ENCODE data around the gene KATNIP. TPM values are rescaled to one million over a fixed set of nuclear protein-coding genes. Genes with fewer than 3 reads are reported as not detected.

The KATNIP gene
- total and polyA plus RNA-seq, 2 of the 13 experiments (the other 11 are each of a cell fraction or from before 2014, with no cell fraction given) = 9.7 to 12.0 TPM

DNA sequence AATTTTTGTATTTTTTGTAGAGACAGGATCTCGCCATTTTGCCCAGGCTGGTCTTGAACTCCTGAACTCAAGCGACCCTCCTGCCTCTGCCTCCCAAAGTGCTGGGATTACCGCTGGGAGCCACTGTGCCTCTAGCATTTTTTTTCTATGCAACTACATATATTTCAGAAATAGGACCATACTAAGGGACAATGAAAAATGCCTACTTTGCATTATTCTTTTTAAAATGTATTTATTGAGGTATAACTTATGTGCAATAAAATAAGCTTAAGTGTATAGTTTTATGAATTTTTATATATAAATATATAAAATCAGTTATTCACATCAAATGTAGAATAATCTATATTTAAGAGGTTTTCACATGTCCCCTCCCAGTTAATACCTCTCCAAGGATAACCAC is 38.1 kb downstream of the KATNIP start:
- CTCF ChIA-PET (ENCODE audit: low intra/inter-chr PET ratio, low total read pairs) = no interaction called here
- no peaks in the 10 kb centered on the region for H4K20me1 ChIP-seq (ENCODE audit: insufficient read depth, low read length)
- BruUV-seq (replicated peaks) = no TSS peak
- DNase-seq (ENCODE audit: low spot score) (no peak), ATAC-seq (no peak), FAIRE-seq (no peak)
- TF ChIP-seq CENPT (CRISPR knock-in tag; IDR thresholded peaks at IDR 0.05; ENCODE audit: low read depth) (no peak), MAFF (IDR thresholded peaks at IDR 0.05; ENCODE audit: low read depth, low read length) (peak; percentile 81), MAFK (conservative IDR thresholded peaks at IDR 0.05 in 1 of 2, IDR thresholded peaks at IDR 0.05 in 1 of 2; ENCODE audit: low read length in 2 of 2) (peak; percentile 80 to 89)
- H3K4me3 ChIP-seq (replicated peaks in 1 of 3; ENCODE audit: insufficient read depth in 1 of 3, low read depth in 2 of 3, low read length in 3 of 3) = no peak overlapping the region
- H3K36me3 ChIP-seq (replicated peaks in 1 of 2; ENCODE audit: control insufficient read depth in 1 of 2, insufficient read depth in 2 of 2, low read length in 2 of 2) = peaks cover 0 to 2% of the 10 kb centered on the region in 2 experiments; a peak in 1 of 5 replicates
- H2AFZ ChIP-seq (ENCODE audit: low read length) = no peak overlapping the region
- H3K9me3 ChIP-seq (ENCODE audit: low read length) = no peaks in the 10 kb centered on the region
- no peak overlapping the region for H3K9ac ChIP-seq (ENCODE audit: insufficient read depth, low read depth, low read length)
- no peaks in the 10 kb centered on the region for H3K27me3 ChIP-seq (ENCODE audit: control insufficient read depth in 1 of 2, insufficient read depth in 2 of 2, low read length in 2 of 2)
- no peaks in the 10 kb centered on the region for H3K79me2 ChIP-seq (ENCODE audit: insufficient read depth, low read length)
- no peaks in the 10 kb centered on the region for H3K4me1 ChIP-seq (ENCODE audit: insufficient read depth, low read length)
- H3K4me2 ChIP-seq (ENCODE audit: low read depth, low read length) = no peak overlapping the region
- H3K27ac ChIP-seq (ENCODE audit: extremely low read length, insufficient read depth, low read length) = no peak overlapping the region
- WGBS (ENCODE audit: low lambda C conversion rate) = 96% methylated on average over 3 of the region's 3 CpGs
- POLR2A ChIA-PET = interaction anchor here (1.0 kb wide), 1 partner anchor 9 kb away, joined by 4 read pairs; no protein-coding TSS in a partner anchor
- intact Hi-C loops (cut with micrococcal nuclease; ENCODE audit: unreplicated experiment) = no loop called here
- in situ Hi-C loops (cut with HindIII; ENCODE audit: extremely low pct_ligation_motif_present, low pct_unique_long_range_greater_than_20kb) = no loop called here

DNA sequence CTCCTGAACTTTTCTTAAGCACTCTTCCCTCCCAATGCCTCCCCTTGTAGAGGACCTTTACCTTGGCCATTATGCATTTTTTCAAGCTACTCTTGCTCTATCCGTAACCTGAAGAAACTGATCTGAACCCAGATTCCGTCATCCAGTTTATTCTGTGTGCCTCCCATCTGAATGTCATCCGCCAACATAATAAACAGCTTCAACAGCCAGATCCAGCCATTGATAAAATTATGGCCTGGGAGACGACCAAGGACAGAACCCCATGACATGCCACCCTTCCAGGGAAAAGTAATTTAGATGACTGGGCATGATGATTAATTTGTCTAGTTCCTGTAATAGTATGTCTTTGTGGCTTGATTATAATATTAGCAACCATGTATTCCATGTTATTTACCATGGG is 41.9 kb downstream of the KATNIP start:
- H3K9ac ChIP-seq (ENCODE audit: insufficient read depth, low read depth, low read length) = no peak overlapping the region
- ChIA-PET POLR2A (interaction anchor here (1.0 kb wide), 1 partner anchor 42 kb away, joined by 5 read pairs; the partner anchor contains the start of genes GTF3C1 and KATNIP), CTCF (ENCODE audit: low intra/inter-chr PET ratio, low total read pairs) (no interaction called here)
- no peak for TF ChIP-seq RORA (CRISPR knock-in tag; IDR thresholded peaks at IDR 0.05)
- TF ChIP-seq, protein P1, sequence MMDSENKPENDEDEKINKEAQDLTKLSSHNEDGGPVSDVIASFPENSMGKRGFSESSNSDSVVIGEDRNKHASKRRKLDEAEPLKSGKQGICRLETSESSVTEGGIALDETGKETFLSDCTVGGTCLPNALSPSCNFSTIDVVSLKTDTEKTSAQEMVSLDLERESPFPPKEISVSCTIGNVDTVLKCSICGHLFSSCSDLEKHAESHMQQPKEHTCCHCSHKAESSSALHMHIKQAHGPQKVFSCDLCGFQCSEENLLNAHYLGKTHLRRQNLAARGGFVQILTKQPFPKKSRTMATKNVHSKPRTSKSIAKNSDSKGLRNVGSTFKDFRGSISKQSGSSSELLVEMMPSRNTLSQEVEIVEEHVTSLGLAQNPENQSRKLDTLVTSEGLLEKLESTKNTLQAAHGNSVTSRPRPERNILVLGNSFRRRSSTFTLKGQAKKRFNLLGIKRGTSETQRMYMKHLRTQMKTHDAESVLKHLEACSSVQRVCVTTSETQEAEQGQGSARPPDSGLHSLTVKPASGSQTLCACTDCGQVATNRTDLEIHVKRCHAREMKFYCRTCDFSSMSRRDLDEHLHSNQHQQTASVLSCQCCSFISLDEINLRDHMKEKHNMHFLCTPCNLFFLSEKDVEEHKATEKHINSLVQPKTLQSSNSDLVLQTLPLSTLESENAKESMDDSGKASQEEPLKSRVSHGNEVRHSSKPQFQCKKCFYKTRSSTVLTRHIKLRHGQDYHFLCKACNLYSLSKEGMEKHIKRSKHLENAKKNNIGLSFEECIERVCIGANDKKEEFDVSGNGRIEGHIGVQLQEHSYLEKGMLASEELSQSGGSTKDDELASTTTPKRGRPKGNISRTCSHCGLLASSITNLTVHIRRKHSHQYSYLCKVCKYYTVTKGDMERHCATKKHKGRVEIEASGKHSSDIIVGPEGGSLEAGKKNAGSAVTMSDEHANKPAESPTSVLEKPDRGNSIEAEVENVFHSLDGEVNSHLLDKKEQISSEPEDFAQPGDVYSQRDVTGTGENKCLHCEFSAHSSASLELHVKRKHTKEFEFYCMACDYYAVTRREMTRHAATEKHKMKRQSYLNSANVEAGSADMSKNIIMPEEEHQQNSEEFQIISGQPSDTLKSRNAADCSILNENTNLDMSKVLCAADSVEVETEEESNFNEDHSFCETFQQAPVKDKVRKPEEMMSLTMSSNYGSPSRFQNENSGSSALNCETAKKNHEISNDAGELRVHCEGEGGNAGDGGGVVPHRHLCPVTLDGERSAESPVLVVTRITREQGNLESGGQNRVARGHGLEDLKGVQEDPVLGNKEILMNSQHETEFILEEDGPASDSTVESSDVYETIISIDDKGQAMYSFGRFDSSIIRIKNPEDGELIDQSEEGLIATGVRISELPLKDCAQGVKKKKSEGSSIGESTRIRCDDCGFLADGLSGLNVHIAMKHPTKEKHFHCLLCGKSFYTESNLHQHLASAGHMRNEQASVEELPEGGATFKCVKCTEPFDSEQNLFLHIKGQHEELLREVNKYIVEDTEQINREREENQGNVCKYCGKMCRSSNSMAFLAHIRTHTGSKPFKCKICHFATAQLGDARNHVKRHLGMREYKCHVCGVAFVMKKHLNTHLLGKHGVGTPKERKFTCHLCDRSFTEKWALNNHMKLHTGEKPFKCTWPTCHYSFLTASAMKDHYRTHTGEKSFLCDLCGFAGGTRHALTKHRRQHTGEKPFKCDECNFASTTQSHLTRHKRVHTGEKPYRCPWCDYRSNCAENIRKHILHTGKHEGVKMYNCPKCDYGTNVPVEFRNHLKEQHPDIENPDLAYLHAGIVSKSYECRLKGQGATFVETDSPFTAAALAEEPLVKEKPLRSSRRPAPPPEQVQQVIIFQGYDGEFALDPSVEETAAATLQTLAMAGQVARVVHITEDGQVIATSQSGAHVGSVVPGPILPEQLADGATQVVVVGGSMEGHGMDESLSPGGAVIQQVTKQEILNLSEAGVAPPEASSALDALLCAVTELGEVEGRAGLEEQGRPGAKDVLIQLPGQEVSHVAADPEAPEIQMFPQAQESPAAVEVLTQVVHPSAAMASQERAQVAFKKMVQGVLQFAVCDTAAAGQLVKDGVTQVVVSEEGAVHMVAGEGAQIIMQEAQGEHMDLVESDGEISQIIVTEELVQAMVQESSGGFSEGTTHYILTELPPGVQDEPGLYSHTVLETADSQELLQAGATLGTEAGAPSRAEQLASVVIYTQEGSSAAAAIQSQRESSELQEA (CRISPR knock-in tag; IDR thresholded peaks at IDR 0.05; ENCODE audit: not compliant biosample characterization) = no peak
- no peak for TF ChIP-seq ZNF563 (CRISPR knock-in tag; IDR thresholded peaks at IDR 0.05)
- TF ChIP-seq ZSCAN12 (CRISPR knock-in tag; IDR thresholded peaks at IDR 0.05) = no peak
- in situ Hi-C loops (cut with HindIII; ENCODE audit: extremely low pct_ligation_motif_present, low pct_unique_long_range_greater_than_20kb) = no loop called here
- ATAC-seq (no peak), FAIRE-seq (no peak), DNase-seq (ENCODE audit: low spot score) (no peak)
- H3K4me3 ChIP-seq (replicated peaks in 1 of 3; ENCODE audit: insufficient read depth in 1 of 3, low read depth in 2 of 3, low read length in 3 of 3) = no peak overlapping the region
- no peak overlapping the region for H2AFZ ChIP-seq (ENCODE audit: low read length)
- no peaks in the 10 kb centered on the region for H3K9me3 ChIP-seq (ENCODE audit: low read length)
- intact Hi-C loops (cut with micrococcal nuclease; ENCODE audit: unreplicated experiment) = no loop called here
- H3K4me1 ChIP-seq (ENCODE audit: insufficient read depth, low read length) = peaks cover 14% of the 10 kb centered on the region
- H3K79me2 ChIP-seq (ENCODE audit: insufficient read depth, low read length) = no peaks in the 10 kb centered on the region
- no peak overlapping the region for H3K4me2 ChIP-seq (ENCODE audit: low read depth, low read length)
- H3K27ac ChIP-seq (ENCODE audit: extremely low read length, insufficient read depth, low read length) = no peak overlapping the region
- no peaks in the 10 kb centered on the region for H3K27me3 ChIP-seq (ENCODE audit: control insufficient read depth in 1 of 2, insufficient read depth in 2 of 2, low read length in 2 of 2)
- BruUV-seq (replicated peaks) = no TSS peak
- 0 out of 5 replicates have a peak, but pooled peaks cover 0 to 2% of the 10 kb centered on the region in 2 experiments for H3K36me3 ChIP-seq (replicated peaks in 1 of 2; ENCODE audit: control insufficient read depth in 1 of 2, insufficient read depth in 2 of 2, low read length in 2 of 2)
- WGBS (ENCODE audit: low lambda C conversion rate) = 95% methylated on average over 4 of the region's 4 CpGs
- no peaks in the 10 kb centered on the region for H4K20me1 ChIP-seq (ENCODE audit: insufficient read depth, low read length)

Data from HepG2 (cell line).